ENCODE data around the gene DEFB132.

Gene DEFB132

DNA sequence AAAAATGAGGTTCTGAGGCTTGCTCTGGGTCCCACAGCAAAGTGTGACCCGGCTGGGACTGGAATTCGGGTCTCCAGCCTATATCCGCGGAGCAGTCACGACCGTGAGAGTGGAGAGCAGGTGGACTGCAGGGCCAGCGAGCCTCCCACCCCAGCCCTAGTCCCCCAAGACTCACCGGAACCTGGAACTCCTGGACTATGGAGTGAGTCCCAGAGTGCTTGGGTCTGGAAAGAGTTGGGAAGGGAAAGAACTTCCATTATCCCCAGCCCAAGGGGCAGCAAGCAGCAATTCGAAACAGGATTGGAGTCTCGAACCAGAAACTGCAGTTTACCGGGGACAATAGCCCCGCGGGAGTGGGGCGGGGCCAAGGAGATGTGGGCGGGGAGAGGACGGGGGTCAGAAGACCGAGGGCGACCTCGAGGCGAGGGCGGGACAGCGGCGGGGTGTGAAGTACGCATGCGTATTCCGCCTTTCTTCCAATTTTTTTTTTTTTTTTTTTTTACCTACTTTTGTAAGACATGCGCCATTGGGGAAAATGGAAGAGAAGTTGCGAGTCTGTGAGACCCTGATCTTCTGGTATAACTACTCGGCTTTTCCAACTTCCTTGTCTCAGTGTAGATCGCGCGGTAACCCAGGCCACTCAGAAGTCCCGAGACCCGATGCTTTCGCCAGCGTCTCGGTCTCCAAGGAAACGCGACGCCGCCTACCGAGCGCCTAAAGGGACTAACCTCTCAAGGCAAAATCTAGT is 32.7 kb downstream of the DEFB132 start, which contains the start of gene C20orf96:
Gene C20orf96 (minus strand): TSS at position 667 of the 748 bp plus-strand sequence. CDS start 140 bp downstream, at position 527.
- Histone ChIP-seq H3K4me3 (ENCODE audit: low read length) (peak within 1 kb of the TSS; percentile 91), H3K27ac (ENCODE audit: low read depth, low read length) (peak within 1 kb of the TSS; percentile 75), H3K9ac (ENCODE audit: low read length) (peak within 1 kb of the TSS; percentile 60), H3K36me3 (ENCODE audit: control insufficient read depth, insufficient read depth, low read length) (no peaks in the 10 kb centered on the region), H3K4me1 (ENCODE audit: control insufficient read depth, insufficient read depth, low read length) (peaks cover 5% of the 10 kb centered on the region), H3K27me3 (ENCODE audit: control insufficient read depth, insufficient read depth, low read length) (no peaks in the 10 kb centered on the region)

DNA sequence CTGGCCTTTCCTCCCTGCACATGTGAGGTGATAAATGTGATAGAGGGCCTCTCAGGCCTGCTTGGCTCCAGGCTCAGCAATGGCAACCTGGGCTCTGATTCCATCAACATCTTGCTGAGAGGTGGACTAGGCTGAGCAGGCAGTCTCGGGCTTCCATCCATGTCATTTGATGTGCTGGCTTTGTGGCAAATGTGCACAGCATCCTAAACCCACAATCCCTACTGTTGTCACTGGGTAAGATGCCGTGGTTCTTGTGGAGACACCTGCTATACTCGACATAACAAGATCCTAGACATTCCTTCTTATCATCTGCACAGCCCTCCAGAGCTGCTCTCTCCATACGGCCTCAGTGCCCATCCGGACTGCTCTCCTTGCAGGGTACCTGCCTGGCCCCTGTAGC is 37.1 kb downstream of the DEFB132 start:
- no peak overlapping the region for H3K4me3 ChIP-seq (ENCODE audit: low read length)
- H3K4me1 ChIP-seq (ENCODE audit: control insufficient read depth, insufficient read depth, low read length) = peaks cover 10% of the 10 kb centered on the region
- no peak overlapping the region for H3K27ac ChIP-seq (ENCODE audit: low read depth, low read length)
- no peak overlapping the region for H3K9ac ChIP-seq (ENCODE audit: low read length)
- H3K36me3 ChIP-seq (ENCODE audit: control insufficient read depth, insufficient read depth, low read length) = no peaks in the 10 kb centered on the region
- no peaks in the 10 kb centered on the region for H3K27me3 ChIP-seq (ENCODE audit: control insufficient read depth, insufficient read depth, low read length)

DNA sequence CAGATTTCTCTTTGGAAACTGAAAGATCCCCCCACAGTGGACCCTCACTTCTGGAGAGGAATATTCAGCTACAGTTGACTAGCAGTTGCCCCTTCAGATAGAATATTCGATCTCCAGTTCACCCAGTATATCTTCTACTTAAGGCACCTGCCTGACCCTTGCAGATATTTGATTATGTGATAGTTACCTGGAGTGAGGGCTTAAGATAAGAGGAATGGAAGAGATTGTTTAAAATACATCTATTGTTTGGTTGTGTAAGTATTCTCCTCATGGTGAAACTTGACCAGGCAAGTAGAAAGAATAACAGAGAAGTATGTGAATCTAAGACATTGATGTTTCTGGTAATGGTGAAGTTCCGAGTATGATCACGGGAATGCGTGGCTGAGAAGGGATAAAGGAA is 38.3 kb downstream of the DEFB132 start:
- Histone ChIP-seq H3K27me3 (ENCODE audit: control insufficient read depth, insufficient read depth, low read length) (no peaks in the 10 kb centered on the region), H3K36me3 (ENCODE audit: control insufficient read depth, insufficient read depth, low read length) (no peaks in the 10 kb centered on the region), H3K4me1 (ENCODE audit: control insufficient read depth, insufficient read depth, low read length) (peaks cover 18% of the 10 kb centered on the region), H3K4me3 (ENCODE audit: low read length) (no peak overlapping the region), H3K9ac (ENCODE audit: low read length) (no peak overlapping the region), H3K27ac (ENCODE audit: low read depth, low read length) (no peak overlapping the region)

DNA sequence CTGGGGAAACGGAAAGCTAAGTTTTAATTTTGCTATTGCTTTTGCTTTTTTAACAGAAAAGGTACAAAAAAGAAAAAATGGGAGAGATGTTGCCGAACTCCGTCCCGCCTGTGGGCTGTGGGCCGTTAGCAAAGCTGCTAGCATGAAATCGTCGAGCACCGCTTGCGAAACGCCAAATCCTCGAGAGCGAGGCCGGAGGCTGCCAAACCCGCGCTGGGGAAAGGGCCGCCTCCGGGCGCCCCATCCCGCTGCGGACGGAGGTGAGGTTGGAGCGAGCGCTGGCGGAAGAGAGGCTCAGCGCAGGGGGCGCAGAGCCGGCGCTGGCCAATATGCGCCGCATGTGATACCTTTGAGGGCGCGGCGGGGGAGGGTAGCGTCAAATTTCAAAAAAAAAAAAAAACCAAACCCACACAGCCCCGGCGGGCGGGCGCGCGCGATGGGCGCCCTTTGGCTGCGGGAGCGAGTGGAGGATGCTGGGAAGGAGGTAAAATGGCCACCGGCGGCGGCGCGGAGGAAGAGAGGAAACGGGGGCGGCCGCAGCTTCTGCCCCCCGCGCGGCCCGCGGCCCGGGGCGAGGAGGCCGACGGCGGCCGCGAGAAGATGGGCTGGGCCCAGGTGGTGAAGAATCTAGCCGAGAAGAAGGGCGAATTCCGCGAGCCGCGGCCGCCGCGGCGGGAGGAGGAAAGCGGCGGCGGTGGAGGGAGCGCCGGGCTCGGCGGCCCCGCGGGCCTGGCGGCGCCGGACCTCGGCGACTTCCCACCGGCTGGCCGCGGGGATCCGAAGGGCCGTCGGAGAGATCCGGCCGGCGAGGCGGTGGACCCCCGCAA is 39.8 kb downstream of the DEFB132 start, which contains the start of gene ZCCHC3:
Gene ZCCHC3 (plus strand): TSS at position 473 of the 827 bp plus-strand sequence. CDS start 17 bp downstream, at position 490.
- Histone ChIP-seq H3K27ac (ENCODE audit: low read depth, low read length) (peak within 1 kb of the TSS; percentile 93), H3K4me3 (ENCODE audit: low read length) (peak within 1 kb of the TSS; percentile 96), H3K36me3 (ENCODE audit: control insufficient read depth, insufficient read depth, low read length) (no peaks in the 10 kb centered on the region), H3K4me1 (ENCODE audit: control insufficient read depth, insufficient read depth, low read length) (peaks cover 19% of the 10 kb centered on the region), H3K27me3 (ENCODE audit: control insufficient read depth, insufficient read depth, low read length) (no peaks in the 10 kb centered on the region), H3K9ac (ENCODE audit: low read length) (peak within 1 kb of the TSS; percentile 88)

DNA sequence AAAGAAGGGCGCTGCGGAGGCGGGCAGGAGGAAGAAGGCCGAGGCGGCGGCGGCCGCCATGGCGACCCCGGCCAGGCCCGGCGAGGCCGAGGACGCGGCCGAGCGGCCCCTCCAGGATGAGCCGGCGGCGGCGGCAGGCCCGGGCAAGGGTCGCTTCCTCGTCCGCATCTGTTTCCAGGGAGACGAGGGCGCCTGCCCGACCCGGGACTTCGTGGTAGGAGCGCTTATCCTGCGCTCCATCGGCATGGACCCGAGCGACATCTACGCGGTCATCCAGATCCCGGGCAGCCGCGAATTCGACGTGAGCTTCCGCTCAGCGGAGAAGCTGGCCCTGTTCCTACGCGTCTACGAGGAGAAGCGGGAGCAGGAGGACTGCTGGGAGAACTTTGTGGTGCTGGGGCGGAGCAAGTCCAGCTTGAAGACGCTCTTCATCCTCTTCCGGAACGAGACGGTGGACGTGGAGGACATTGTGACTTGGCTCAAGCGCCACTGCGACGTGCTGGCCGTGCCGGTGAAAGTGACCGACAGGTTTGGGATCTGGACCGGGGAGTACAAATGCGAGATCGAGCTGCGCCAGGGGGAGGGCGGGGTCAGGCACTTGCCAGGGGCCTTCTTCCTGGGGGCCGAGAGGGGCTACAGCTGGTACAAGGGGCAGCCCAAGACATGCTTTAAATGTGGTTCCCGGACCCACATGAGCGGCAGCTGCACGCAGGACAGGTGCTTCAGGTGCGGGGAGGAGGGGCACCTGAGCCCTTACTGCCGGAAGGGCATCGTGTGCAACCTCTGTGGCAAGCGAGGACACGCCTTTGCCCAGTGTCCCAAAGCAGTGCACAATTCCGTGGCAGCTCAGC is 40.6 kb downstream of the DEFB132 start:
- Histone ChIP-seq H3K9ac (ENCODE audit: low read length) (peak overlapping the region; percentile 88), H3K4me3 (ENCODE audit: low read length) (peak overlapping the region; percentile 96), H3K27ac (ENCODE audit: low read depth, low read length) (peak overlapping the region; percentile 93), H3K36me3 (ENCODE audit: control insufficient read depth, insufficient read depth, low read length) (no peaks in the 10 kb centered on the region), H3K4me1 (ENCODE audit: control insufficient read depth, insufficient read depth, low read length) (peaks cover 19% of the 10 kb centered on the region), H3K27me3 (ENCODE audit: control insufficient read depth, insufficient read depth, low read length) (no peaks in the 10 kb centered on the region)

DNA sequence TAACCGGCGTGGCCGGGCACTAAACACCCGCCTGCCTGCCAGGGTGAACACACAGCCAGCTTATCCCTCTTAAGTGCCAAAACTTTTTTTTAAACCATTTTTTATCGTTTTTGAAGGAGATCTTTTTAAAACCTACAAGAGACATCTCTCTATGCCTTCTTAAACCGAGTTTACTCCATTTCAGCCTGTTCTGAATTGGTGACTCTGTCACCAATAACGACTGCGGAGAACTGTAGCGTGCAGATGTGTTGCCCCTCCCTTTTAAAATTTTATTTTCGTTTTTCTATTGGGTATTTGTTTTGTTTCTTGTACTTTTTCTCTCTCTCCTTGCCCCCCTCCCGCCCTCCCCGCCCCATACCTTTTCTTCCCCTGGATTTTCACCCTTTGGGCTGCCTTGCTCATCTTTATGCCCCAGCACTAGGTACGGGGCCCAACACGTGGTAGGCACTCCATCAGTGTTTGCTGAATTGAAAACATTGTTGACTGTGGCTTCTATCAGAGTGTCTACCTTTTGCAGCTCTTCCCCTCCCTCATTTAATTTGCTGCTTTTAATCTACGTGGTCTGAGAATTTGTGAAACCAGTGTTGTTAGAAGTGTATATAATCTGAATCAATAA is 41.4 kb downstream of the DEFB132 start:
- H3K4me3 ChIP-seq (ENCODE audit: low read length) = peak overlapping the region; percentile 96
- H3K27ac ChIP-seq (ENCODE audit: low read depth, low read length) = peak overlapping the region; percentile 93
- no peaks in the 10 kb centered on the region for H3K36me3 ChIP-seq (ENCODE audit: control insufficient read depth, insufficient read depth, low read length)
- H3K4me1 ChIP-seq (ENCODE audit: control insufficient read depth, insufficient read depth, low read length) = peaks cover 19% of the 10 kb centered on the region
- peak overlapping the region; percentile 88 for H3K9ac ChIP-seq (ENCODE audit: low read length)
- H3K27me3 ChIP-seq (ENCODE audit: control insufficient read depth, insufficient read depth, low read length) = no peaks in the 10 kb centered on the region

DNA sequence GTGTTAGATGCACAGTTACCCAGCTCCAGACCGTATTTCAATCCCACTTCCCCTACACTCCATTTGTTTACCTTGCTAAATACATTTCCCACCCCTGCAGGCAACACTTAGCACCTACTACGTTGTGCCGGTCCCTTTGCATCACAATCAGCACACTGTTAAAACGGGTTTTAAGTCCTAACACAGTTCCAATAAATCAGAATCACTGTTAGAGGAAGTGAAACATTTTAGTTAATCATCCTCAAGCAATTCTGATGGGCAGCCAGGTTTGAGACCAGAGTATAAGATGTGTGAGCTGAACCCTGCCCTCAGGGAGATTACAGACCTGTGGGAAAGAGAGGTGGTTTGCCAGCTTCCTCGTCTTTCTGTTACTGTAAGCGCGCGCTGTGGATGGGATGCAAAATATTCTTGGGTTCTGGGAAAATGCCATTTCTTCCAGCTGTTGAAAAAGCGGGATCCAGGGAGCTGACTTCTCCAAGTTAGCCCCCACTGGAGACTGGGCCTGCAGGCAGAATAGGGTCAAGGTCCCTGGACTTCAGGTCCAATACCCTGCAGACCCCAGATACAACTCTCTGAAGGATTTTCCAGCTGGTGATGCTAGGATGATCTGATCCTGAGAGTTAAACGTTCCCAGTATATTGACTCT is 42.9 kb downstream of the DEFB132 start:
- H3K4me3 ChIP-seq (ENCODE audit: low read length) = peak overlapping the region; percentile 42
- H3K36me3 ChIP-seq (ENCODE audit: control insufficient read depth, insufficient read depth, low read length) = no peaks in the 10 kb centered on the region
- no peak overlapping the region for H3K27ac ChIP-seq (ENCODE audit: low read depth, low read length)
- H3K4me1 ChIP-seq (ENCODE audit: control insufficient read depth, insufficient read depth, low read length) = peaks cover 19% of the 10 kb centered on the region
- H3K27me3 ChIP-seq (ENCODE audit: control insufficient read depth, insufficient read depth, low read length) = no peaks in the 10 kb centered on the region
- H3K9ac ChIP-seq (ENCODE audit: low read length) = no peak overlapping the region

DNA sequence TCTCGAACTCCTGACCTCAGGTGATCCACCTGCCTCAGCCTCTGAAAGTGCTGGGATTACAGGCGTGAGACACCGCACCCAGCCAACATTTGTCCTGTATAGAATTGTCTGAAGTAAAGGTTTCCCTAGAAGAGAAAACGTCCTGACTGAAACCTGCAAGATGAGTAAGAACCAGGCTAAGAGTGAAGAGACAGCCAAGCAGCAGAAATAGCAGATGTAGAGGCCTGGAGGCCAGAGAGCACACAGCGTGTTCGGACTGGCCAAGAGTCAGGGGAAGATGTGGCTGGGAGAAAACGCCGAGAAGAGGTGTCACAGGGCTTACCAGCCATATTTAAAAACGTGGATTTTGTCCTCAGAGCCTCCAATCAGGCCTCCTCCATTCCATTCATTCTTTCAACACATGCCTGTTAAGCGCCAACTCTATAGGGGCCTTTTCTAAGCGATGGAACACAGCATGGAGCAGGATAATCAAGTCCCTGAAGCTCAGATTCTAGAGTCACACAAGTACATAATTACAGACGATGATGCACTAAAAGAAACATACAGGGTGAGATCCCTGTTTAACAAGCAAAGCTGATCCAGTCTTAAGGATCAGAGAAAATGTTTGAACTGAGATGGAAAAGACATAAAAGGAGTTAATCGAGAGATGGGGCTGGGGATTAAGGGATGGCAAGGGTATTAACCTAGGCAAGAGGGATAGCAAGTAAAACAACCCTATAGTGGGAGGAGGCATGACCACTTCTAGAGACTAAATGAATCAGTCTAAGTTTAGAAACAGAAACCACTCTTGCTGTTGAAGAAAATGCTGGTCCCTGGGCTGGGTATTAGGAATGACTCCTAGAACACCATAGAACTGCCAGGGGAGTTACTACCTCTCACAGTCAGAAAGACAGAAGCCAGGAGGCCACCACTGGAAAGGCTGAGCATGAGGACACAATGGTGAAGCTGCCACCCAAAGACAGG is 44.6 kb downstream of the DEFB132 start:
- no peaks in the 10 kb centered on the region for H3K36me3 ChIP-seq (ENCODE audit: control insufficient read depth, insufficient read depth, low read length)
- no peak overlapping the region for H3K27ac ChIP-seq (ENCODE audit: low read depth, low read length)
- H3K4me3 ChIP-seq (ENCODE audit: low read length) = no peak overlapping the region
- no peaks in the 10 kb centered on the region for H3K27me3 ChIP-seq (ENCODE audit: control insufficient read depth, insufficient read depth, low read length)
- no peak overlapping the region for H3K9ac ChIP-seq (ENCODE audit: low read length)
- peaks cover 19% of the 10 kb centered on the region for H3K4me1 ChIP-seq (ENCODE audit: control insufficient read depth, insufficient read depth, low read length)

DNA sequence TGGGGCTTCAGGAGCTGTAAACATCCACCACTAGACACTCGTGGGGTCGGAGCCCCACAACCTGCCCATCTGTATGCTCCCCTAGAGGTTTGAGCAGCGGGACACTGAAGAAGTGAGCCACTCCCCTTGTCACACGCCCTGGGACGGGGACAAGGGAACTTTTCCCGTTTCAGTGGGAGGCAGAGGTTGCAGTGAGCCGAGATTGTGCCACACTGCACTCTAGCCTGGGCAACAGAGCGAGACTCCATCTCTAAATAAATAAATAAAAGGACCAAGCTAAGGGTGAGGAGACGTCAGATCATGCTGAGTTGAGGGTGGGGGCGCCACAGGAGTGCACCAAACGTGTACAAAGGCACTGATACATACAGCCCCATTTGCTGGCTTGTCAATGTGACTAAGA is 48.2 kb downstream of the DEFB132 start:
- Histone ChIP-seq H3K27me3 (ENCODE audit: control insufficient read depth, insufficient read depth, low read length) (no peaks in the 10 kb centered on the region), H3K4me3 (ENCODE audit: low read length) (no peak overlapping the region), H3K9ac (ENCODE audit: low read length) (no peak overlapping the region), H3K27ac (ENCODE audit: low read depth, low read length) (no peak overlapping the region), H3K36me3 (ENCODE audit: control insufficient read depth, insufficient read depth, low read length) (no peaks in the 10 kb centered on the region), H3K4me1 (ENCODE audit: control insufficient read depth, insufficient read depth, low read length) (peaks cover 14% of the 10 kb centered on the region)

DNA sequence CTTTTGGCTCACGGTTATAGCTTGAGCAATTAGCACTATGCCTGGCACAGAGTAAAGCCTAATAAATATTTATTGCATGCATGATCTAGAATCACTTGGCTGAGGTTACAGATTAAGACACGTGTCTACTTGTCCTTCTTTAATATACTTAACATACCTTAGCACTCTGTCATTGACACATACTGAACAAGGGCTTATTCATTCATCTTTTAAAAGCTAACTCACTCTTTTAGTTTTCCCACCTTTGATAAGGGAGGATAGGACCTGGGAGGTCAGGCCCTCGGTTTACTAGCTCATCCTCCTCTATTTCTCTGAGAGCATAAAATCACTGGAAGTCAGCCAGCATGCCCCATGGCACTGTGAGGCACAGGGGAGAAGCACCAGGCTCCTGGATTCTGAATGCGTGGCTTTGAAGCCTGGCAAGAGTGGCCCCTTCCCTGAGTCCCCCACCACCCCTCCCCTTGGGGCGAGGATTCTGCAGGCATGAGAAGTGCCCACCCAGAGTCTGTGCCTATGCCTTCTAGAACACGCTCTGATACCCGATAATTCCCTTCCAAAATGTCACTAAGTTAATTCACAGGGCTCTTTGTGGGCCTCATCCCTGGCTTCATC is 51.0 kb downstream of the DEFB132 start:
- no peaks in the 10 kb centered on the region for H3K36me3 ChIP-seq (ENCODE audit: control insufficient read depth, insufficient read depth, low read length)
- H3K9ac ChIP-seq (ENCODE audit: low read length) = no peak overlapping the region
- H3K4me3 ChIP-seq (ENCODE audit: low read length) = no peak overlapping the region
- no peaks in the 10 kb centered on the region for H3K27me3 ChIP-seq (ENCODE audit: control insufficient read depth, insufficient read depth, low read length)
- H3K27ac ChIP-seq (ENCODE audit: low read depth, low read length) = no peak overlapping the region
- H3K4me1 ChIP-seq (ENCODE audit: control insufficient read depth, insufficient read depth, low read length) = peaks cover 10% of the 10 kb centered on the region
